PC-9 (cell line): ENCODE results near the gene NOP53.

Experiments
- CTCF ChIP-seq: fragments of 200-600 bp; sonication (generic); conservative IDR thresholded peaks from 2 replicates; pipeline ENCODE4 v1.6.1; 2017; ENCODE audit warnings: mixed run types, antibody characterized with exemption, mild to moderate bottlenecking, moderate library complexity
- EZH2 ChIP-seq: fragments of 200-600 bp; sonication (generic); IDR thresholded peaks from 2 replicates; pipeline ENCODE4 v1.8.0; 2017; ENCODE audit warnings: antibody characterized with exemption, low read depth

GRCh38 chr19:47778954-47779351, 33.6 kb downstream of the NOP53 start:
- TF ChIP-seq CTCF (no peak), EZH2 (no peak)
